GM23248 (cell line): ENCODE data around the gene RNF126. TPM values are rescaled to one million over a fixed set of nuclear protein-coding genes. Genes with fewer than 3 reads are reported as not detected.

Experiments
- DNase-seq: peaks from one replicate; pipeline ENCODE4 v3.0.0-alpha.2; 2015
- H2AFZ ChIP-seq: fragments of 200-600 bp; sonication (generic); 2 replicates; pipeline ENCODE4 v1.6.1; 2016; ENCODE audit warnings: antibody characterized with exemption
- H3F3A ChIP-seq: fragments of 200-600 bp; sonication (generic); 2 replicates; pipeline ENCODE4 v1.6.1; 2016; ENCODE audit warnings: mild to moderate bottlenecking, antibody characterized with exemption, mixed run types; ENCODE audit not compliant: insufficient read depth
- H3K27ac ChIP-seq: fragments of 200-600 bp; sonication (generic); 2 replicates; pipeline ENCODE4 v1.5.1; 2016; ENCODE audit warnings: mild to moderate bottlenecking
- H3K27me3 ChIP-seq: fragments of 200-600 bp; sonication (generic); replicated peaks from 2 replicates; pipeline ENCODE4 v1.6.1; 2016; ENCODE audit warnings: mild to moderate bottlenecking; ENCODE audit not compliant: insufficient read depth
- H3K36me3 ChIP-seq: fragments of 200-600 bp; sonication (generic); 2 replicates; pipeline ENCODE4 v1.6.1; 2016; ENCODE audit warnings: low read depth, mild to moderate bottlenecking
- H3K4me1 ChIP-seq: fragments of 200-600 bp; sonication (generic); 2 replicates; pipeline ENCODE4 v1.6.1; 2016; ENCODE audit warnings: mild to moderate bottlenecking; ENCODE audit not compliant: insufficient read depth
- H3K4me2 ChIP-seq: fragments of 200-600 bp; sonication (generic); one replicate; pipeline ENCODE4 v1.6.1; 2016; ENCODE audit warnings: mild to moderate bottlenecking; ENCODE audit not compliant: unreplicated experiment
- H3K4me3 ChIP-seq: fragments of 200-600 bp; sonication (generic); 2 replicates; pipeline ENCODE4 v1.5.1; 2016; ENCODE audit warnings: mild to moderate bottlenecking
- H3K79me2 ChIP-seq: fragments of 200-600 bp; sonication (generic); 2 replicates; pipeline ENCODE4 v1.6.1; 2016; ENCODE audit warnings: mild to moderate bottlenecking; ENCODE audit not compliant: insufficient read depth
- H3K9ac ChIP-seq: fragments of 200-600 bp; sonication (generic); 2 replicates; pipeline ENCODE4 v1.6.1; 2016; ENCODE audit warnings: mild to moderate bottlenecking
- H3K9me2 ChIP-seq: fragments of 200-600 bp; sonication (generic); 2 replicates; pipeline ENCODE4 v1.6.1; 2016; ENCODE audit warnings: mixed run types, mild to moderate bottlenecking, moderate library complexity; ENCODE audit not compliant: insufficient read depth
- H3K9me3 ChIP-seq: fragments of 200-600 bp; sonication (generic); one replicate; pipeline ENCODE4 v1.6.1; 2017; ENCODE audit warnings: low read depth
- H4K20me1 ChIP-seq: fragments of 200-600 bp; sonication (generic); 2 replicates; pipeline ENCODE4 v1.6.0; 2016; ENCODE audit not compliant: insufficient read depth
- EZH2 ChIP-seq: fragments of 200-600 bp; sonication (generic); IDR thresholded peaks from 2 replicates; pipeline ENCODE4 v1.6.1; 2018; ENCODE audit warnings: antibody characterized with exemption, mild to moderate bottlenecking; ENCODE audit not compliant: insufficient read depth, poor library complexity, severe bottlenecking
- EZH2phosphoT487 ChIP-seq: fragments of 200-600 bp; sonication (generic); IDR thresholded peaks from 2 replicates; pipeline ENCODE4 v1.6.1; 2018; ENCODE audit warnings: antibody characterized with exemption, moderate library complexity, mild to moderate bottlenecking, low read depth; ENCODE audit not compliant: insufficient read depth
- WGBS, 2 experiments: methylation state at CpG; one replicate each; pipeline ENCODE4 v1.1.6; 2015 to 2017; ENCODE audit warnings: low lambda C conversion rate in 2 of 2, low coverage in 1 of 2; ENCODE audit errors: missing lambda C conversion rate in 2 of 2; 5-methylcytosine and 5-hydroxymethylcytosine counted together
- in situ Hi-C: fragments of 300-500 bp; cut with MboI; formaldehyde crosslinking; loops from 2 replicates; pipeline ENCODE4 v1.15.0; 2020
- polyA plus RNA-seq: library from polyadenylated mRNA; unstranded; fragments of >200 nt; fragmentation: Nextera tagmentation; extraction: Ambion mirVana; gene quantifications from 2 replicates; pipeline ENCODE4 v1.2.1, GENCODE V29; 2016
- total RNA-seq: library from RNA; depleted of rRNA; stranded (reverse); fragments of >200 nt; shearing (Covaris generic); gene quantifications from 2 replicates; pipeline ENCODE4 v1.2.3, GENCODE V29; 2014

RNF126 gene
- total and polyA plus RNA-seq, 2 experiments from 2014 or later: 52.7 to 72.4 TPM

DNA sequence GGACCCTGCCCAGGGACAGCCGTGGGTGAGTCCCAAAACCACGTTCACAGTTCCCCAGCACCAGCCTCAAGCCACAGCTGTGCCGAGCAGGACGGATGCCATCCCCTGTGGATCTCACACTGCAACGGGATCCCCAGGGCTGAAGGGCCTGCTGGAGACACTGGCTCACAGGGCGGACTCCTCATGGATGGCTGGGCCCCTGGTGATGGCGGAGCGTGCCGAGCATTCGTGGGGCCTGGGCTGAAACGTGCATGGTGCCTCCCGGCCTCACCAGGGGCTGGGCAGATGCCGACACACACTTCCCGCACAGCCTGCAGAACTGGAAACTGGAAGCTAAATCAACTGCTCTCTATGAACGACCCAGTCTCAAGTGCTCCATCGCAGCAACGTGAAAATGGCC, 9.6 kb downstream of the RNF126 start:
- in situ Hi-C loops: no loop called here
- no peak overlapping the region for H3K4me3 ChIP-seq
- H3K27me3 ChIP-seq: no peaks in the 10 kb centered on the region
- no peak overlapping the region for H3K27ac ChIP-seq
- H2AFZ ChIP-seq: no peak overlapping the region
- H3K9me3 ChIP-seq: no peaks in the 10 kb centered on the region
- H3K9me2 ChIP-seq: no peaks in the 10 kb centered on the region
- no peaks in the 10 kb centered on the region for H4K20me1 ChIP-seq
- no peak overlapping the region for H3K4me2 ChIP-seq
- peaks cover 97% of the 10 kb centered on the region for H3K79me2 ChIP-seq
- TF ChIP-seq EZH2: no peak
- WGBS, 2 experiments: 89 to 91% methylated on average over 16 to 17 of the region's 17 CpGs
- no peak overlapping the region for H3K9ac ChIP-seq
- no peaks in the 10 kb centered on the region for H3K36me3 ChIP-seq
- no peaks in the 10 kb centered on the region for H3F3A ChIP-seq
- no peak for DNase-seq
- peaks cover 3% of the 10 kb centered on the region; the same call in 1 of the 2 replicates for H3K4me1 ChIP-seq

DNA sequence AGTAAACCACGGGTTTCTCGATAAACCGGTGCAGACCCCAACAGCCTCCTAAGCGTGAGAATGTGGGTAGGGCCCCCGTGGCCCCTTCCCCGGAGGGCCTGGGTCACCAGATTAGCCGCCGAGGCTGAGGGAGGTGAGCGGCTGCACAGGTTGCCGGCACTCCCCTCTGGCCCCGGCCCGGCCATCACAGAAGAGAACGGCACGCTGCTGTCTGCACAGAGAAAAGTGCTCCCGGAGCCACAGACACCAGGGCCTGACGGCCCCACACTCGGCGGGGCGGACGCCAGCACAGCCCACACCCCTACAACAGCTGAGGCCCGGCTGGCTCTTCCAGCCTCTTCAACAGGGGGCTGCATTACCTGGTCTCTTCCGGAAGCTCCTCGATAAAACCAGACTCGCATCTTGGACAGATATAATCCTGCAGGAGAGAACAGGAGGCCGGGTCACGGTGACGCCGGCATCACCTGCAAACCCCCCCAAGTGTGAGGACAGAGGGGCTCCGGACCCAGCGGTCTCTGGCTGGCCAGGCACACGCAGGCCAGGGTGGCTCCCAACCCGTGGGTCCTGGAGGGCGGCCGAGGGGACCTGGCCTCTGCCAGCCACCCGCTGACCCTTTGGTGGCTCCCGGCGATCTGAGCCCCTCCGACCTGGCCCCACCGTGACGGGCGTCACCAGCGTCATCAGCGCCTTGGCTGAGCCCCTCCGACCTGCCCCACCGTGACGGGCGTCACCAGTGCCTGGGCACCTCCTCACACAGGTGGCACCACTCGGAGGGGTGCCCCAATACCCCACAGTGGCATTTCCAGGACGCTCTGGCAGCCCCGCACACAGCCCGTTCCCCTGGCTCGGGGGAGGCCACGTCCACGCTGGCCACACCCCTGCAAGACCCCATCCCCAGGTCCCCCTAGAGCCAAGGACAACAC, 10.3 kb downstream of the RNF126 start:
- no peak for TF ChIP-seq EZH2phosphoT487
- TF ChIP-seq EZH2: no peak
- H3K9ac ChIP-seq: no peak overlapping the region

GRCh38 chr19:651991-652390, 11.0 kb downstream of the RNF126 start:
- no peaks in the 10 kb centered on the region for H4K20me1 ChIP-seq
- in situ Hi-C loops: no loop called here

More for the DNA sequence above, 10.3 kb downstream of the RNF126 start:
- Histone ChIP-seq H3K9me3 (no peaks in the 10 kb centered on the region), H3F3A (no peaks in the 10 kb centered on the region), H2AFZ (no peak overlapping the region), H3K4me2 (no peak overlapping the region), H3K27ac (no peak overlapping the region), H3K27me3 (no peaks in the 10 kb centered on the region), H3K79me2 (peaks cover 91% of the 10 kb centered on the region), H3K9me2 (no peaks in the 10 kb centered on the region), H3K4me1 (no peaks in the 10 kb centered on the region), H3K36me3 (no peaks in the 10 kb centered on the region), H4K20me1 (no peaks in the 10 kb centered on the region), H3K4me3 (no peak overlapping the region)
- no peak for DNase-seq
- in situ Hi-C loops: no loop called here
- WGBS, 2 experiments: 92 to 93% methylated on average over 49 to 53 of the region's 54 CpGs

GRCh38 chr19:651114-651818, 11.7 kb downstream of the RNF126 start:
- in situ Hi-C loops: no loop called here
- no peak for DNase-seq
- WGBS, 2 experiments: 88 to 91% methylated on average over 33 to 56 of the region's 58 CpGs
- Histone ChIP-seq H3K27ac (no peak overlapping the region), H3K27me3 (no peaks in the 10 kb centered on the region), H2AFZ (no peak overlapping the region), H3K4me1 (no peaks in the 10 kb centered on the region), H4K20me1 (no peaks in the 10 kb centered on the region), H3K79me2 (peaks cover 81% of the 10 kb centered on the region), H3K9me3 (no peaks in the 10 kb centered on the region), H3F3A (no peaks in the 10 kb centered on the region), H3K4me2 (no peak overlapping the region), H3K36me3 (peaks cover 7% of the 10 kb centered on the region; the same call in 1 of the 2 replicates), H3K9me2 (no peaks in the 10 kb centered on the region), H3K9ac (no peak overlapping the region), H3K4me3 (no peak overlapping the region)
- no peak for TF ChIP-seq EZH2phosphoT487

More at GRCh38 chr19:651991-652390, 11.0 kb downstream of the RNF126 start:
- Histone ChIP-seq H3F3A (no peaks in the 10 kb centered on the region), H3K4me1 (no peaks in the 10 kb centered on the region), H3K27me3 (no peaks in the 10 kb centered on the region), H3K9ac (no peak overlapping the region), H3K36me3 (peaks cover 4% of the 10 kb centered on the region; the same call in 1 of the 2 replicates), H3K4me2 (no peak overlapping the region), H3K9me2 (no peaks in the 10 kb centered on the region), H3K27ac (no peak overlapping the region), H3K4me3 (no peak overlapping the region), H2AFZ (no peak overlapping the region), H3K79me2 (peaks cover 87% of the 10 kb centered on the region), H3K9me3 (no peaks in the 10 kb centered on the region)
- WGBS, 2 experiments: 91 to 92% methylated on average over 14 to 24 of the region's 24 CpGs
- TF ChIP-seq EZH2: no peak
- no peak for TF ChIP-seq EZH2phosphoT487
- DNase-seq: no peak
